SK-N-SH (cell line): ENCODE results near the gene CRB2. TPM values are rescaled to one million over a fixed set of nuclear protein-coding genes. Genes with fewer than 3 reads are reported as not detected.

ENCODE experiments used
- CTCF ChIA-PET: fragments of 300-600, 350-600 bp; formaldehyde crosslinking; extraction: SDS; loops from one replicate; lab custom pipeline; 2021; lab: Yijun Ruan, JAX
- POLR2A ChIA-PET: fragments of 350-600 bp; sonication (Branson Sonifier 250); formaldehyde crosslinking; extraction: SDS; loops from one replicate; lab custom pipeline; 2020; ENCODE audit warnings: antibody characterized with exemption, inconsistent platforms; lab: Yijun Ruan, JAX
- DNase-seq: peaks from one replicate; pipeline ENCODE4 v3.0.0; 2012
- H2AFZ ChIP-seq: fragments of 200-600 bp; sonication (generic); 2 replicates; pipeline ENCODE4 v1.8.1; 2016; ENCODE audit warnings: antibody characterized with exemption, mild to moderate bottlenecking, low read depth
- H3F3A ChIP-seq: fragments of 200-600 bp; sonication (generic); replicated peaks from 2 replicates; pipeline ENCODE3; 2016; ENCODE audit warnings: antibody characterized with exemption, mild to moderate bottlenecking; ENCODE audit not compliant: insufficient read depth
- H3K27ac ChIP-seq, 2 experiments: fragments of 200-500 bp in 1 of 2; fragments of 200-600 bp in 1 of 2; sonication (Bioruptor generic) in 1 of 2; sonication (generic), shearing (Covaris generic) in 1 of 2; 2 replicates each; pipeline versions ENCODE4 v1.5.1 to v1.6.1; 2014 to 2016; ENCODE audit warnings: low read depth in 2 of 2, inconsistent platforms in 1 of 2, low read length in 1 of 2, mild to moderate bottlenecking in 1 of 2, mixed read lengths in 1 of 2
- H3K27me3 ChIP-seq: fragments of 200-600 bp; sonication (generic), shearing (Covaris generic); 2 replicates; pipeline ENCODE4 v1.6.1; 2016; ENCODE audit warnings: mixed run types; ENCODE audit not compliant: insufficient read depth
- H3K36me3 ChIP-seq, 2 experiments: fragments of 200-500 bp in 1 of 2; fragments of 200-600 bp in 1 of 2; sonication (Bioruptor generic) in 1 of 2; sonication (generic) in 1 of 2; replicated peaks in 1 of 2; 2 replicates each; pipeline versions ENCODE3 to v1.5.1; 2014 to 2016; ENCODE audit warnings: low read length in 1 of 2, mild to moderate bottlenecking in 1 of 2; ENCODE audit not compliant: insufficient read depth in 2 of 2, control insufficient read depth in 1 of 2
- H3K4me1 ChIP-seq, 2 experiments: fragments of 200-500 bp in 1 of 2; fragments of 200-600 bp in 1 of 2; sonication (Bioruptor generic) in 1 of 2; sonication (generic), shearing (Covaris generic) in 1 of 2; 2 replicates each; pipeline versions ENCODE4 v1.5.1 to v1.6.1; 2014 to 2016; ENCODE audit warnings: low read depth in 1 of 2, low read length in 1 of 2, mixed run types in 1 of 2; ENCODE audit not compliant: insufficient read depth in 2 of 2, control insufficient read depth in 1 of 2
- H3K4me2 ChIP-seq: fragments of 200-600 bp; sonication (generic), shearing (Covaris generic); 2 replicates; pipeline ENCODE4 v1.6.1; 2017; ENCODE audit warnings: mixed run types
- H3K4me3 ChIP-seq, 2 experiments: fragments of 200-500 bp in 1 of 2; fragments of 200-600 bp in 1 of 2; sonication (Bioruptor generic) in 1 of 2; sonication (generic), shearing (Covaris generic) in 1 of 2; 2 replicates each; pipeline versions ENCODE4 v1.5.1 to v1.8.1; 2014 to 2016; ENCODE audit warnings: low read depth in 2 of 2, inconsistent platforms in 1 of 2, low read length in 1 of 2, mild to moderate bottlenecking in 1 of 2, mixed read lengths in 1 of 2, moderate library complexity in 1 of 2
- H3K79me2 ChIP-seq: fragments of 200-600 bp; sonication (generic); 2 replicates; pipeline ENCODE4 v1.8.1; 2017; ENCODE audit warnings: mild to moderate bottlenecking; ENCODE audit not compliant: insufficient read depth
- H3K9ac ChIP-seq: fragments of 200-600 bp; sonication (generic); 2 replicates; pipeline ENCODE4 v1.6.1; 2017; ENCODE audit warnings: mixed run types
- H3K9me2 ChIP-seq: fragments of 200-600 bp; sonication (generic); 2 replicates; pipeline ENCODE4 v1.6.1; 2017; ENCODE audit warnings: mixed run types
- H3K9me3 ChIP-seq: fragments of 200-600 bp; sonication (generic); 2 replicates; pipeline ENCODE4 v1.6.1; 2017; ENCODE audit warnings: mixed run types, mild to moderate bottlenecking, moderate library complexity
- H4K20me1 ChIP-seq: fragments of 200-600 bp; sonication (generic); 2 replicates; pipeline ENCODE4 v1.6.1; 2017; ENCODE audit warnings: mild to moderate bottlenecking, mixed run types; ENCODE audit not compliant: insufficient read depth
- CHD2 ChIP-seq: fragments of 150-350 bp; IDR thresholded peaks from 2 replicates; pipeline ENCODE4 v1.6.1; 2018; ENCODE audit warnings: low read length; ENCODE audit not compliant: partially characterized antibody
- CTCF ChIP-seq: fragments of 200-600 bp; sonication (generic); IDR thresholded peaks from 2 replicates; pipeline ENCODE4 v1.6.1; 2017; ENCODE audit warnings: antibody characterized with exemption, mild to moderate bottlenecking, moderate library complexity
- EP300 ChIP-seq, 2 experiments: IDR thresholded peaks; 2 replicates each; pipeline versions ENCODE4 v1.4.0 to v1.6.1; 2012; ENCODE audit warnings: borderline replicate concordance in 1 of 2, low read depth in 1 of 2, low read length in 1 of 2
- IRF3 ChIP-seq: fragments of 150-350 bp; IDR thresholded peaks from 2 replicates; pipeline ENCODE4 v1.6.1; 2016; ENCODE audit warnings: mild to moderate bottlenecking, low read depth, low read length
- JUND ChIP-seq: IDR thresholded peaks from 2 replicates; pipeline ENCODE4 v1.4.0; 2012
- NFIC ChIP-seq: IDR thresholded peaks from 2 replicates; pipeline ENCODE4 v1.4.0; 2012; ENCODE audit warnings: borderline replicate concordance
- RFX5 ChIP-seq: IDR thresholded peaks from 2 replicates; pipeline ENCODE4 v1.6.1; 2012; ENCODE audit warnings: mild to moderate bottlenecking, improper control_type of control experiment, low read length
- RXRA ChIP-seq: IDR thresholded peaks from 2 replicates; pipeline ENCODE4 v1.4.0; 2012; ENCODE audit warnings: low read depth, mild to moderate bottlenecking, borderline replicate concordance
- SIN3A ChIP-seq: IDR thresholded peaks from 2 replicates; pipeline ENCODE4 v1.6.1; 2012; ENCODE audit warnings: low read depth, mild to moderate bottlenecking, low read length, moderate library complexity, borderline replicate concordance
- SMC3 ChIP-seq: IDR thresholded peaks from 2 replicates; pipeline ENCODE4 v1.6.1; 2012; ENCODE audit warnings: low read depth, low read length, improper control_type of control experiment
- WGBS: methylation state at CpG from one replicate; pipeline ENCODE4 v1.1.6; 2017; ENCODE audit warnings: low lambda C conversion rate; 5-methylcytosine and 5-hydroxymethylcytosine counted together
- polyA plus RNA-seq, 3 experiments: library from polyadenylated mRNA; depleted of rRNA; stranded (reverse); fragments of >200 nt; gene quantifications; 2 replicates each; pipeline ENCODE4 v1.2.3, GENCODE V29; 2012

Gene CRB2
- polyA plus RNA-seq, 1 of the 3 experiments (the other 2 are of a cell fraction) = not detected

- Histone ChIP-seq H3K4me3 (no peak overlapping the region), H3K79me2 (no peaks in the 10 kb centered on the region), H3K27me3 (no peaks in the 10 kb centered on the region), H3K36me3 (peaks cover 0 to 1% of the 10 kb centered on the region in 2 experiments), H4K20me1 (no peaks in the 10 kb centered on the region), H3K4me1 (no peaks in the 10 kb centered on the region), H3K9me3 (no peaks in the 10 kb centered on the region), H3K9ac (no peak overlapping the region), H3K4me2 (no peak overlapping the region), H3K27ac (no peak overlapping the region), H3K9me2 (no peaks in the 10 kb centered on the region), H2AFZ (no peak overlapping the region), H3F3A (no peaks in the 10 kb centered on the region)
- ChIA-PET CTCF (no interaction called here), POLR2A (no interaction called here)
- 94% methylated on average over 7 of the region's 7 CpGs for WGBS
- no peak for DNase-seq
- no peak for TF ChIP-seq CHD2
- no peak for TF ChIP-seq IRF3
- TF ChIP-seq CTCF = no peak
- no peak for TF ChIP-seq NFIC
- TF ChIP-seq SMC3 = no peak
- TF ChIP-seq EP300 (IDR thresholded peaks at IDR 0.05; ENCODE audit: borderline replicate concordance in 1 of 2, low read depth in 1 of 2, low read length in 1 of 2) = no peak
- no peak for TF ChIP-seq SIN3A
- no peak for TF ChIP-seq JUND
These were observed 58.2 kb downstream of the CRB2 start for GRCh38 chr9:123414204-123414603.

GRCh38 chr9:123414936-123415930, 59.2 kb downstream of the CRB2 start:
- H3K9me2 ChIP-seq = no peaks in the 10 kb centered on the region
- no peaks in the 10 kb centered on the region for H3K4me1 ChIP-seq
- H3K9me3 ChIP-seq = no peaks in the 10 kb centered on the region
- H3K27me3 ChIP-seq = no peaks in the 10 kb centered on the region
- H3K36me3 ChIP-seq = peaks cover 0 to 11% of the 10 kb centered on the region in 2 experiments
- no peak overlapping the region for H3K9ac ChIP-seq
- H3K4me2 ChIP-seq = no peak overlapping the region
- H2AFZ ChIP-seq = no peak overlapping the region
- no peaks in the 10 kb centered on the region for H3K79me2 ChIP-seq
- no peak overlapping the region for H3K4me3 ChIP-seq
- 85% methylated on average over 19 of the region's 23 CpGs for whole genome bisulfite sequencing
- no peaks in the 10 kb centered on the region for H3F3A ChIP-seq
- no peak for DNase-seq
- CTCF ChIA-PET = interaction anchor here (1.1 to 2.0 kb wide), 3 partner anchors 8 to 16 kb away, joined by 3 to 8 read pairs (median 3); no protein-coding TSS in a partner anchor
- POLR2A ChIA-PET = no interaction called here
- no peak overlapping the region for H3K27ac ChIP-seq
- no peaks in the 10 kb centered on the region for H4K20me1 ChIP-seq
- TF ChIP-seq RFX5 (no peak), RXRA (no peak), SMC3 (no peak)
